UCSD-AML1 (cell line): Measurements from ENCODE around the gene TAAR5.
"Not testable (repeated sequence)": the region's sequence is repeated elsewhere in the genome, so short reads cannot be mapped to it uniquely, and the experiment has no call there.

Experiments
- DNase-seq: peaks from one replicate; lab custom pipeline; 2025; ENCODE audit not compliant: unreplicated experiment; lab: John Stamatoyannopoulos, UW

TAAR5 gene

GRCh38 chr6:132571774-132572173 is 17.8 kb downstream of the TAAR5 start:
- no peak for DNase-seq

GRCh38 chr6:132570221-132570777 is 19.2 kb downstream of the TAAR5 start, which contains the start of gene TAAR6:
TSS of gene TAAR6 (plus strand) at chr6:132570322. CDS start at chr6:132570322, 0 bp downstream.
- no peak for DNase-seq

GRCh38 chr6:132569170-132569569 is 20.4 kb downstream of the TAAR5 start:
- DNase-seq, result no peak

- no peak for DNase-seq
Measured at GRCh38 chr6:132568611-132569010, 20.9 kb downstream of the TAAR5 start.

- DNase-seq, result no peak
Measured at GRCh38 chr6:132567566-132567965, 22.0 kb downstream of the TAAR5 start.

GRCh38 chr6:132566404-132566803 is 23.1 kb downstream of the TAAR5 start:
- DNase-seq, result no peak

GRCh38 chr6:132560087-132560486 is 29.5 kb downstream of the TAAR5 start:
- not testable (repeated sequence) for DNase-seq

GRCh38 chr6:132552372-132552771 is 37.2 kb downstream of the TAAR5 start, which contains the start of gene TAAR8:
TSS of gene TAAR8 (plus strand) at chr6:132552672. CDS start at chr6:132552693, 21 bp downstream.
- DNase-seq, result no peak

GRCh38 chr6:132551214-132551613 is 38.3 kb downstream of the TAAR5 start:
- no peak for DNase-seq

- DNase-seq, result no peak
Measured at GRCh38 chr6:132548746-132549463, 40.6 kb downstream of the TAAR5 start.

GRCh38 chr6:132544826-132545225 is 44.7 kb downstream of the TAAR5 start:
- no peak for DNase-seq
